ENCODE measurements around the gene MRTFB. TPM values are rescaled to one million over a fixed set of nuclear protein-coding genes. Genes with fewer than 3 reads are reported as not detected.

MRTFB gene
- total and polyA plus RNA-seq, 2 donors (not counting 3 experiments of a cell fraction or from before 2014, with no cell fraction given), result 19.6 to 49.5 TPM

GRCh38 chr16:14172200-14172809 is 101.2 kb downstream of the MRTFB start:
- Histone ChIP-seq H3K27ac (ENCODE audit: insufficient read depth, low read depth, low read length) (no peak overlapping the region), H3K27me3 (ENCODE audit: control insufficient read depth in 2 of 2, insufficient read depth in 2 of 2, low read length in 2 of 2) (no peaks in the 10 kb centered on the region), H3K4me2 (ENCODE audit: insufficient read depth, low read length) (no peak overlapping the region), H3K36me3 (ENCODE audit: control insufficient read depth in 2 of 2, extremely low read depth in 1 of 2, insufficient read depth in 2 of 2, low read length in 2 of 2) (no peaks in the 10 kb centered on the region), H3K4me3 (replicated peaks in 1 of 3; ENCODE audit: insufficient read depth in 1 of 3, low read depth in 1 of 3, low read length in 3 of 3) (no peak overlapping the region), H3K4me1 (ENCODE audit: control insufficient read depth, extremely low read depth, insufficient read depth, low read length) (no peaks in the 10 kb centered on the region), H3K9me3 (replicated peaks; ENCODE audit: control insufficient read depth, insufficient read depth, low read length) (no peaks in the 10 kb centered on the region), H3K9me1 (replicated peaks; ENCODE audit: control insufficient read depth, extremely low read depth, insufficient read depth, low read length) (no peaks in the 10 kb centered on the region), H3K9ac (replicated peaks; ENCODE audit: extremely low read depth, insufficient read depth, low read length) (no peak overlapping the region), H4K20me1 (replicated peaks; ENCODE audit: control insufficient read depth, extremely low read depth, insufficient read depth, low read length) (peaks cover 2% of the 10 kb centered on the region), H2AFZ (ENCODE audit: low read depth, low read length) (no peak overlapping the region), H3K79me2 (ENCODE audit: control insufficient read depth, insufficient read depth, low read length) (no peaks in the 10 kb centered on the region)
- BruUV-seq (replicated peaks), result no TSS peak
- ChIA-PET POLR2A (no interaction called here), CTCF (interaction anchor here (0.6 to 1.2 kb wide), 2 partner anchors 24 to 25 kb away, joined by 4 read pairs; no protein-coding TSS in a partner anchor)
- no peak for TF ChIP-seq MAX (IDR thresholded peaks at IDR 0.05; ENCODE audit: insufficient read depth, insufficient read length)
- no peak for TF ChIP-seq GATA2 (IDR thresholded peaks at IDR 0.05; ENCODE audit: insufficient read depth, insufficient read length, low read depth, low read length)
- dilution Hi-C loops (cut with MboI; ENCODE audit: extremely low pct_ligation_motif_present, low sequenced_read_pairs) (no loop called here), intact Hi-C loops (cut with micrococcal nuclease) (no loop called here)
- no peak for FAIRE-seq
- DNase-seq (ENCODE audit: low read depth, low spot score), result no peak

GRCh38 chr16:14175086-14175485 is 104.0 kb downstream of the MRTFB start:
- Histone ChIP-seq H2AFZ (ENCODE audit: low read depth, low read length) (no peak overlapping the region), H3K36me3 (ENCODE audit: control insufficient read depth in 2 of 2, extremely low read depth in 1 of 2, insufficient read depth in 2 of 2, low read length in 2 of 2) (no peaks in the 10 kb centered on the region), H3K27ac (ENCODE audit: insufficient read depth, low read depth, low read length) (no peak overlapping the region), H3K79me2 (ENCODE audit: control insufficient read depth, insufficient read depth, low read length) (no peaks in the 10 kb centered on the region), H3K4me3 (replicated peaks in 1 of 3; ENCODE audit: insufficient read depth in 1 of 3, low read depth in 1 of 3, low read length in 3 of 3) (no peak overlapping the region), H3K9me3 (replicated peaks; ENCODE audit: control insufficient read depth, insufficient read depth, low read length) (no peaks in the 10 kb centered on the region), H3K4me1 (ENCODE audit: control insufficient read depth, extremely low read depth, insufficient read depth, low read length) (no peaks in the 10 kb centered on the region), H3K27me3 (ENCODE audit: control insufficient read depth in 2 of 2, insufficient read depth in 2 of 2, low read length in 2 of 2) (no peaks in the 10 kb centered on the region), H4K20me1 (replicated peaks; ENCODE audit: control insufficient read depth, extremely low read depth, insufficient read depth, low read length) (peaks cover 2% of the 10 kb centered on the region), H3K9ac (replicated peaks; ENCODE audit: extremely low read depth, insufficient read depth, low read length) (no peak overlapping the region), H3K4me2 (ENCODE audit: insufficient read depth, low read length) (no peak overlapping the region), H3K9me1 (replicated peaks; ENCODE audit: control insufficient read depth, extremely low read depth, insufficient read depth, low read length) (no peaks in the 10 kb centered on the region)
- no peak for DNase-seq (ENCODE audit: low read depth, low spot score)
- intact Hi-C loops (cut with micrococcal nuclease) (no loop called here), dilution Hi-C loops (cut with MboI; ENCODE audit: extremely low pct_ligation_motif_present, low sequenced_read_pairs) (no loop called here)
- TF ChIP-seq GATA2 (IDR thresholded peaks at IDR 0.05; ENCODE audit: insufficient read depth, insufficient read length, low read depth, low read length) (no peak), CTCF (IDR thresholded peaks at IDR 0.05; ENCODE audit: extremely low read depth in 1 of 2, insufficient read depth in 1 of 2, low read depth in 1 of 2, low read length in 2 of 2) (no peak), FOS (IDR thresholded peaks at IDR 0.05; ENCODE audit: borderline replicate concordance, insufficient read depth, low read length) (no peak), JUN (IDR thresholded peaks at IDR 0.05; ENCODE audit: borderline replicate concordance, insufficient read depth, insufficient read length, low read depth) (no peak), MYC (IDR thresholded peaks at IDR 0.05; ENCODE audit: low read depth, low read length) (no peak), POLR2A (IDR thresholded peaks at IDR 0.05; ENCODE audit: low read depth, low read length) (no peak), POLR2AphosphoS5 (IDR thresholded peaks at IDR 0.05; ENCODE audit: insufficient read depth, low read depth, low read length) (no peak), EZH2 (IDR thresholded peaks at IDR 0.05; ENCODE audit: borderline replicate concordance, low read depth, low read length, severe bottlenecking) (no peak), MAX (IDR thresholded peaks at IDR 0.05; ENCODE audit: insufficient read depth, insufficient read length) (no peak)
- no peak for FAIRE-seq
- POLR2A ChIA-PET, result no interaction called here
- CTCF ChIA-PET, result interaction anchor here (0.5 kb wide), 1 partner anchor 11 kb away, joined by 3 read pairs; no protein-coding TSS in a partner anchor
- no TSS peak for BruUV-seq (replicated peaks)

All from endothelial cell of umbilical vein (primary cell).